ENCODE measurements around the gene USP6.
A peak's percentile ranks its signal among the peaks of the same experiment; 100 is the strongest.
"Not testable (repeated sequence)": the region's sequence is repeated elsewhere in the genome, so short reads cannot be mapped to it uniquely, and the experiment has no call there.

USP6 gene

DNA sequence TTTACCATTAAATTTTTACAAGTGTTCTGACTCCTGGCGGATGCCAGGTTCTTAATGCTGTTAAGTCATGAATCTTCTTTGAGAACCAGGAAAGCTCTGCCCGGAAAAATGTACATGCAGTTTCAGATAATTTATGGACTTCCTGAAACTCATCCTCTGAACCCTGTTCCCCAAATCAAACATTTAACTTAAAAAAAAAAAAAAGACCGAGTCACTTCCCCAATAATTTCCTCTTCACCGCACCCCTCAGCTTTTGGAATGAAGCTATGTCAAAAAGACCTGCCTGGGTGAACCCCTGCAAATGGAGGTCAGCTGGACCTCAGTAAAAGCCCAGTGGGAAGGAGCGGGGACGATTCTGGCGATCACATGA, 19.1 kb upstream of the USP6 start:
- H3K27ac ChIP-seq (ENCODE audit: low read depth, low read length) = no peak overlapping the region
- H3K9ac ChIP-seq (ENCODE audit: low read length in 5 of 5) = peak overlapping the region in 2 of 5 donors; percentile 63 to 75

GRCh38 chr17:5097101-5097834, 18.6 kb upstream of the USP6 start:
- Histone ChIP-seq H3K27me3 (ENCODE audit: control insufficient read depth in 5 of 5, insufficient read depth in 4 of 5, low read length in 5 of 5) (peaks cover 0 to 10% (median 0%) of the 10 kb centered on the region in 5 donors), H3K4me3 (ENCODE audit: low read depth in 1 of 5, low read length in 5 of 5) (peak overlapping the region; percentile 72 to 89 (median 81)), H3K27ac (ENCODE audit: low read depth, low read length) (no peak overlapping the region), H3K9ac (ENCODE audit: low read length in 5 of 5) (peak overlapping the region; percentile 8 to 75 (median 58)), H3K4me1 (ENCODE audit: control insufficient read depth in 5 of 5, insufficient read depth in 5 of 5, low read length in 5 of 5) (peaks cover 4 to 14% (median 9%) of the 10 kb centered on the region in 5 donors), H3K36me3 (ENCODE audit: control insufficient read depth in 5 of 5, insufficient read depth in 5 of 5, low read length in 5 of 5) (peaks cover 3 to 11% (median 5%) of the 10 kb centered on the region in 5 donors), H3K9me3 (ENCODE audit: control insufficient read depth in 5 of 5, low read length in 5 of 5) (peaks cover 22 to 55% (median 51%) of the 10 kb centered on the region in 5 donors)

More for the DNA sequence above, 19.1 kb upstream of the USP6 start:
- Histone ChIP-seq H3K27me3 (ENCODE audit: control insufficient read depth in 5 of 5, insufficient read depth in 4 of 5, low read length in 5 of 5) (peaks cover 0 to 10% (median 0%) of the 10 kb centered on the region in 5 donors), H3K9me3 (ENCODE audit: control insufficient read depth in 5 of 5, low read length in 5 of 5) (peaks cover 27 to 61% (median 57%) of the 10 kb centered on the region in 5 donors), H3K4me1 (ENCODE audit: control insufficient read depth in 5 of 5, insufficient read depth in 5 of 5, low read length in 5 of 5) (peaks cover 4 to 14% (median 9%) of the 10 kb centered on the region in 5 donors), H3K36me3 (ENCODE audit: control insufficient read depth in 5 of 5, insufficient read depth in 5 of 5, low read length in 5 of 5) (peaks cover 9 to 16% (median 11%) of the 10 kb centered on the region in 5 donors), H3K4me3 (ENCODE audit: low read depth in 1 of 5, low read length in 5 of 5) (peak overlapping the region; percentile 35 to 89 (median 79))

DNA sequence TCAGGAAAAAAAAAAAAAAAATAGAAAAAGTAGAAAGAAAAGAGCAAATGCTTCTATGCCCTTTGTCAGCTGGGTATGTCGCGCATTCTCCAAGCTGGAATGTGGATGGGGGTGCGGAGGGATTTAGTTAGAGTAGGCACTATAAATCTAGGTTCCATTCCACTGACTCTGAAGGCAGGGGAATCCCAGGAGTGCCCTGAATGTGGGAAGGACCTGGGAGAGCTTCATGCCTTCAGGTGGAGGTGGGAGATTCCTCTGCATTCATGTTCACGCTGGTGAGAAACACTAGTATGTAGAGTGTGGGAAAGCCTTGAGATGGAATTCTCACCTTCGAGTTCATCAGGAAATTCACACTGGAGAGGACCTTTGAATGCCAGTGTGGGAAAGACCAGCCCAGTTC, 16.6 kb upstream of the USP6 start:
- Histone ChIP-seq H3K4me3 (ENCODE audit: low read depth in 1 of 5, low read length in 5 of 5) (peak overlapping the region in 1 of 5 donors; percentile 27), H3K27me3 (ENCODE audit: control insufficient read depth in 5 of 5, insufficient read depth in 4 of 5, low read length in 5 of 5) (peaks cover 0 to 10% (median 0%) of the 10 kb centered on the region in 5 donors), H3K36me3 (ENCODE audit: control insufficient read depth in 5 of 5, insufficient read depth in 5 of 5, low read length in 5 of 5) (peaks cover 0 to 2% (median 0%) of the 10 kb centered on the region in 5 donors), H3K9ac (ENCODE audit: low read length in 5 of 5) (peak overlapping the region in 1 of 5 donors; percentile 97), H3K9me3 (ENCODE audit: control insufficient read depth in 5 of 5, low read length in 5 of 5) (peaks cover 11 to 35% (median 31%) of the 10 kb centered on the region in 5 donors), H3K27ac (ENCODE audit: low read depth, low read length) (no peak overlapping the region), H3K4me1 (ENCODE audit: control insufficient read depth in 5 of 5, insufficient read depth in 5 of 5, low read length in 5 of 5) (peaks cover 4 to 14% (median 9%) of the 10 kb centered on the region in 5 donors)

DNA sequence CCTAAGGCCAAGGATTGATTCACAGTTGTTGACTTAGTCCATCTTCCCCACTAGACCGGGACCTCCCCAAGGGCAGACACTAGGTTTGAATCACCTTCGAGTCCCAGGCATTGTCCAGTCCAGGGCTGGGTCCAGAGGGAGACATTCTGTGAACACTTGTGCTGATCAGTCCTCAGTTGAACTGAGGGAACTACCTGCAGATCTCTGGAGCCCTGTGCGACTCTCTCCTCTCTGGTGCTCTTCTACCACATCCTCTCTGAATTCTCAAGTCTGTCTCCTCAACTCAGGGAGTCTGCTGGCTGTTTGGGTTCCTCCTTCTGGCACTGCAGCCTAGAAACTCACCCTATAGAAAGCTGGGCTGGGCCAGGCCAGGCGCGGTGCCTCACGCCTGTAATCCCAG, 15.0 kb upstream of the USP6 start:
- Histone ChIP-seq H3K4me1 (ENCODE audit: control insufficient read depth in 5 of 5, insufficient read depth in 5 of 5, low read length in 5 of 5) (peaks cover 4 to 14% (median 9%) of the 10 kb centered on the region in 5 donors), H3K4me3 (ENCODE audit: low read depth in 1 of 5, low read length in 5 of 5) (no peak overlapping the region), H3K9ac (ENCODE audit: low read length in 5 of 5) (no peak overlapping the region), H3K27me3 (ENCODE audit: control insufficient read depth in 5 of 5, insufficient read depth in 4 of 5, low read length in 5 of 5) (peaks cover 0 to 10% (median 0%) of the 10 kb centered on the region in 5 donors), H3K36me3 (ENCODE audit: control insufficient read depth in 5 of 5, insufficient read depth in 5 of 5, low read length in 5 of 5) (peaks cover 2 to 6% (median 5%) of the 10 kb centered on the region in 5 donors), H3K9me3 (ENCODE audit: control insufficient read depth in 5 of 5, low read length in 5 of 5) (peaks cover 3 to 19% (median 18%) of the 10 kb centered on the region in 5 donors), H3K27ac (ENCODE audit: low read depth, low read length) (no peak overlapping the region)

- H3K4me3 ChIP-seq (ENCODE audit: low read depth in 1 of 5, low read length in 5 of 5) = peak overlapping the region; percentile 80 to 99 (median 96)
- H3K36me3 ChIP-seq (ENCODE audit: control insufficient read depth in 5 of 5, insufficient read depth in 5 of 5, low read length in 5 of 5) = peaks cover 16 to 28% (median 24%) of the 10 kb centered on the region in 5 donors
- H3K9ac ChIP-seq (ENCODE audit: low read length in 5 of 5) = peak overlapping the region; percentile 3 to 97 (median 90)
- no peaks in the 10 kb centered on the region for H3K9me3 ChIP-seq (ENCODE audit: control insufficient read depth in 5 of 5, low read length in 5 of 5)
- no peak overlapping the region for H3K27ac ChIP-seq (ENCODE audit: low read depth, low read length)
- H3K27me3 ChIP-seq (ENCODE audit: control insufficient read depth in 5 of 5, insufficient read depth in 4 of 5, low read length in 5 of 5) = peaks cover 0 to 13% (median 8%) of the 10 kb centered on the region in 5 donors
- H3K4me1 ChIP-seq (ENCODE audit: control insufficient read depth in 5 of 5, insufficient read depth in 5 of 5, low read length in 5 of 5) = peaks cover 0 to 20% (median 17%) of the 10 kb centered on the region in 5 donors
Measured at GRCh38 chr17:5110816-5111215, 5.0 kb upstream of the USP6 start.

- Histone ChIP-seq H3K27ac (ENCODE audit: low read depth, low read length) (peak within 1 kb of the TSS; percentile 56), H3K4me1 (ENCODE audit: control insufficient read depth in 5 of 5, insufficient read depth in 5 of 5, low read length in 5 of 5) (peaks cover 0 to 20% (median 17%) of the 10 kb centered on the region in 5 donors), H3K9me3 (ENCODE audit: control insufficient read depth in 5 of 5, low read length in 5 of 5) (no peaks in the 10 kb centered on the region), H3K27me3 (ENCODE audit: control insufficient read depth in 5 of 5, insufficient read depth in 4 of 5, low read length in 5 of 5) (peaks cover 3 to 19% (median 14%) of the 10 kb centered on the region in 5 donors), H3K4me3 (ENCODE audit: low read depth in 1 of 5, low read length in 5 of 5) (peak within 1 kb of the TSS; percentile 93 to 99 (median 96)), H3K9ac (ENCODE audit: low read length in 5 of 5) (peak within 1 kb of the TSS; percentile 82 to 97 (median 90)), H3K36me3 (ENCODE audit: control insufficient read depth in 5 of 5, insufficient read depth in 5 of 5, low read length in 5 of 5) (peaks cover 11 to 20% (median 16%) of the 10 kb centered on the region in 5 donors)
Measured at GRCh38 chr17:5111402-5112204, 4.2 kb upstream of the USP6 start, which contains the start of gene ZNF232. Gene ZNF232 (minus strand): TSS chr17:5111878. CDS start chr17:5111822, 56 bp downstream.

- H3K9ac ChIP-seq (ENCODE audit: low read length in 5 of 5) = no peak overlapping the region
- H3K27ac ChIP-seq (ENCODE audit: low read depth, low read length) = no peak overlapping the region
- H3K4me3 ChIP-seq (ENCODE audit: low read depth in 1 of 5, low read length in 5 of 5) = no peak overlapping the region
- H3K9me3 ChIP-seq (ENCODE audit: control insufficient read depth in 5 of 5, low read length in 5 of 5) = peaks cover 0 to 8% (median 4%) of the 10 kb centered on the region in 5 donors
- peaks cover 0 to 9% (median 6%) of the 10 kb centered on the region in 5 donors for H3K4me1 ChIP-seq (ENCODE audit: control insufficient read depth in 5 of 5, insufficient read depth in 5 of 5, low read length in 5 of 5)
- peaks cover 0 to 6% (median 0%) of the 10 kb centered on the region in 5 donors for H3K36me3 ChIP-seq (ENCODE audit: control insufficient read depth in 5 of 5, insufficient read depth in 5 of 5, low read length in 5 of 5)
- H3K27me3 ChIP-seq (ENCODE audit: control insufficient read depth in 5 of 5, insufficient read depth in 4 of 5, low read length in 5 of 5) = peaks cover 12 to 31% (median 16%) of the 10 kb centered on the region in 5 donors
Measured at GRCh38 chr17:5118219-5118618, 2.4 kb downstream of the USP6 start.

DNA sequence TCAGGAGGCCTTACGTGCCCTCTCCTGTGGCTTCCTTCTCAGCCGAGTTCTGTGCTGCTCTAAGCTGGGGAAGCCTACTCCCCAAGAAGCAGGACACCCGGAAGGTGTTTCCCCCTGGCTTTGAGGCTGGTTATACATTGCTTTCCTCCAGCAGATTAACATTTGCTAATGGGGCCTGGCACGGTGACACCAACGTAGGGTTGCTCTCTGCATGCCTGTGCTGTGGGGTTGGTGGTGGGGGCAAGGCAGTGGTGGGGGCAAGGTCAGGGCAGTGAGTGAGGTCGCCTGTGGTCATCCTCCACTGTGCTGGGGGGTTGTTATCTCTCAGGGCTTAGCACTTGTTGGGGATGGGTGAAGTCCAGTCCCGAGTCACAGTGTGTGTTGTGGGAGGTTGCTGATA, 4.2 kb downstream of the USP6 start:
- no peaks in the 10 kb centered on the region for H3K36me3 ChIP-seq (ENCODE audit: control insufficient read depth in 5 of 5, insufficient read depth in 5 of 5, low read length in 5 of 5)
- no peak overlapping the region for H3K9ac ChIP-seq (ENCODE audit: low read length in 5 of 5)
- no peak overlapping the region for H3K4me3 ChIP-seq (ENCODE audit: low read depth in 1 of 5, low read length in 5 of 5)
- peaks cover 0 to 8% (median 4%) of the 10 kb centered on the region in 5 donors for H3K9me3 ChIP-seq (ENCODE audit: control insufficient read depth in 5 of 5, low read length in 5 of 5)
- H3K27me3 ChIP-seq (ENCODE audit: control insufficient read depth in 5 of 5, insufficient read depth in 4 of 5, low read length in 5 of 5) = peaks cover 12 to 35% (median 24%) of the 10 kb centered on the region in 5 donors
- no peak overlapping the region for H3K27ac ChIP-seq (ENCODE audit: low read depth, low read length)
- H3K4me1 ChIP-seq (ENCODE audit: control insufficient read depth in 5 of 5, insufficient read depth in 5 of 5, low read length in 5 of 5) = peaks cover 2 to 15% (median 8%) of the 10 kb centered on the region in 5 donors

GRCh38 chr17:5120436-5121185, 4.8 kb downstream of the USP6 start:
- not testable (repeated sequence) for H3K36me3 ChIP-seq (ENCODE audit: control insufficient read depth in 5 of 5, insufficient read depth in 5 of 5, low read length in 5 of 5); H3K9ac ChIP-seq (ENCODE audit: low read length in 5 of 5); H3K27ac ChIP-seq (ENCODE audit: low read depth, low read length); H3K4me3 ChIP-seq (ENCODE audit: low read depth in 1 of 5, low read length in 5 of 5); H3K9me3 ChIP-seq (ENCODE audit: control insufficient read depth in 5 of 5, low read length in 5 of 5)
- peaks cover 12 to 30% (median 20%) of the 10 kb centered on the region in 5 donors for H3K27me3 ChIP-seq (ENCODE audit: control insufficient read depth in 5 of 5, insufficient read depth in 4 of 5, low read length in 5 of 5)
- peaks cover 2 to 15% (median 8%) of the 10 kb centered on the region in 5 donors for H3K4me1 ChIP-seq (ENCODE audit: control insufficient read depth in 5 of 5, insufficient read depth in 5 of 5, low read length in 5 of 5)
